HL-60 (cell line): Measurements from ENCODE around the gene NME7.

Experiments
- CTCF ChIP-seq: IDR thresholded peaks from one replicate; pipeline ENCODE4 v1.5.1; 2011; ENCODE audit warnings: low read length, control low read depth, inconsistent platforms; ENCODE audit not compliant: insufficient read depth
- GABPA ChIP-seq: IDR thresholded peaks from 2 replicates; pipeline ENCODE4 v1.6.1; 2012; ENCODE audit warnings: low read depth
- POLR2AphosphoS5 ChIP-seq: IDR thresholded peaks from 2 replicates; pipeline ENCODE4 v1.6.1; 2012; ENCODE audit warnings: low read depth
- SPI1 ChIP-seq: IDR thresholded peaks from 2 replicates; pipeline ENCODE4 v1.6.1; 2012; ENCODE audit warnings: low read depth, mild to moderate bottlenecking, borderline replicate concordance
- TF ChIP-seq, protein P1 (sequence below): IDR thresholded peaks from 2 replicates; pipeline ENCODE4 v1.6.1; 2012; ENCODE audit warnings: low read depth; ENCODE audit not compliant: insufficient replicate concordance

DNA sequence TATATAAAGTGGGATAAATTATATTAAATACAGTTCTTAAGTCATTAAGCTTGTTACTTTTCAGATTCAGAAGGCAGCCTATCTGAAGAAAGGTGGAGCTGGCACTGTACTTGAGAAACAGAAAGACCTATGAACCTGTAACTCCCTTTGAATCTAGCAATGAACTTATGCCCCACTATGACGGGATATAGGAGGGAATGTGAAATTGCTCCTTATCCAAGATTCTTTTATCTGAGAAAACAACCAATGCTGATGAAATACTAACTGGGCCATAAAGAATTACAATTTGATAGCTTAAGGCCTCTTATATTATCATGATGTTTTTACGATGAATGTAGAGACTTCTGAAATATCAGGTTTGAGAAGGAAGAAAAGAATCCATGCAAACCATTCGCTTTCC, 211.0 kb downstream of the NME7 start:
- TF ChIP-seq CTCF (no peak), POLR2AphosphoS5 (no peak), SPI1 (no peak), GABPA (no peak)
- TF ChIP-seq, protein P1, sequence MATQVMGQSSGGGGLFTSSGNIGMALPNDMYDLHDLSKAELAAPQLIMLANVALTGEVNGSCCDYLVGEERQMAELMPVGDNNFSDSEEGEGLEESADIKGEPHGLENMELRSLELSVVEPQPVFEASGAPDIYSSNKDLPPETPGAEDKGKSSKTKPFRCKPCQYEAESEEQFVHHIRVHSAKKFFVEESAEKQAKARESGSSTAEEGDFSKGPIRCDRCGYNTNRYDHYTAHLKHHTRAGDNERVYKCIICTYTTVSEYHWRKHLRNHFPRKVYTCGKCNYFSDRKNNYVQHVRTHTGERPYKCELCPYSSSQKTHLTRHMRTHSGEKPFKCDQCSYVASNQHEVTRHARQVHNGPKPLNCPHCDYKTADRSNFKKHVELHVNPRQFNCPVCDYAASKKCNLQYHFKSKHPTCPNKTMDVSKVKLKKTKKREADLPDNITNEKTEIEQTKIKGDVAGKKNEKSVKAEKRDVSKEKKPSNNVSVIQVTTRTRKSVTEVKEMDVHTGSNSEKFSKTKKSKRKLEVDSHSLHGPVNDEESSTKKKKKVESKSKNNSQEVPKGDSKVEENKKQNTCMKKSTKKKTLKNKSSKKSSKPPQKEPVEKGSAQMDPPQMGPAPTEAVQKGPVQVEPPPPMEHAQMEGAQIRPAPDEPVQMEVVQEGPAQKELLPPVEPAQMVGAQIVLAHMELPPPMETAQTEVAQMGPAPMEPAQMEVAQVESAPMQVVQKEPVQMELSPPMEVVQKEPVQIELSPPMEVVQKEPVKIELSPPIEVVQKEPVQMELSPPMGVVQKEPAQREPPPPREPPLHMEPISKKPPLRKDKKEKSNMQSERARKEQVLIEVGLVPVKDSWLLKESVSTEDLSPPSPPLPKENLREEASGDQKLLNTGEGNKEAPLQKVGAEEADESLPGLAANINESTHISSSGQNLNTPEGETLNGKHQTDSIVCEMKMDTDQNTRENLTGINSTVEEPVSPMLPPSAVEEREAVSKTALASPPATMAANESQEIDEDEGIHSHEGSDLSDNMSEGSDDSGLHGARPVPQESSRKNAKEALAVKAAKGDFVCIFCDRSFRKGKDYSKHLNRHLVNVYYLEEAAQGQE: no peak
